Measurements from ENCODE around the gene B3GALT4. TPM values are rescaled to one million over a fixed set of nuclear protein-coding genes. Genes with fewer than 3 reads are reported as not detected.
A peak's percentile ranks its signal among the peaks of the same experiment; 100 is the strongest.

Gene B3GALT4
- total RNA-seq, 1 donor from 2014 or later = 6.5 TPM

DNA sequence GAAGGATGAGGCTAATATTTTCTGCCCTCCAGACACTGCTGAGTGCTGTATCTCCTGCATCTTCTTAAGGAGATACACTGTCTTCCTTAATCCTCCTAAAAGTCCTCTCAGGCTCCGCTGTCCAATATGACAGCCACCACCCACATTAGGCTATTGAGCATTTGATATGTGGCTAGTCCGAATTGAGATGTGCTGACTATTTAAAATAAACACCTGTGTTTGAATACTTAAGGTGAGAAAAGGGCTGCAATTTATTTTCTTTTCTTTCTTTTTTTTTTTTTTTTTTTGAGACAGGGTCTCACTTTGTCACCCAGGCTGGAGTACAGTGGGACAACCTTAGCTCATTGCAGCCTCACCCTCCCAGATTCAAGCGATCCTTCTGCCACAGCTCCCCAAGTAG lies 25.0 kb downstream of the B3GALT4 start:
- no peak for DNase-seq (ENCODE audit: low spot score)
- no peaks in the 10 kb centered on the region for H3K9me3 Mint-ChIP-seq (ENCODE audit: low read depth)
- no peaks in the 10 kb centered on the region for H3K27me3 Mint-ChIP-seq (ENCODE audit: low read depth)
- no peak overlapping the region for H3K4me3 Mint-ChIP-seq (ENCODE audit: unreplicated experiment)
- peaks cover 12% of the 10 kb centered on the region for H3K36me3 Mint-ChIP-seq (ENCODE audit: low read depth)
- H3K27ac Mint-ChIP-seq (ENCODE audit: unreplicated experiment) = no peak overlapping the region
- H3K4me1 Mint-ChIP-seq (ENCODE audit: low read depth) = peaks cover 32% of the 10 kb centered on the region
- TF ChIP-seq, protein P1, sequence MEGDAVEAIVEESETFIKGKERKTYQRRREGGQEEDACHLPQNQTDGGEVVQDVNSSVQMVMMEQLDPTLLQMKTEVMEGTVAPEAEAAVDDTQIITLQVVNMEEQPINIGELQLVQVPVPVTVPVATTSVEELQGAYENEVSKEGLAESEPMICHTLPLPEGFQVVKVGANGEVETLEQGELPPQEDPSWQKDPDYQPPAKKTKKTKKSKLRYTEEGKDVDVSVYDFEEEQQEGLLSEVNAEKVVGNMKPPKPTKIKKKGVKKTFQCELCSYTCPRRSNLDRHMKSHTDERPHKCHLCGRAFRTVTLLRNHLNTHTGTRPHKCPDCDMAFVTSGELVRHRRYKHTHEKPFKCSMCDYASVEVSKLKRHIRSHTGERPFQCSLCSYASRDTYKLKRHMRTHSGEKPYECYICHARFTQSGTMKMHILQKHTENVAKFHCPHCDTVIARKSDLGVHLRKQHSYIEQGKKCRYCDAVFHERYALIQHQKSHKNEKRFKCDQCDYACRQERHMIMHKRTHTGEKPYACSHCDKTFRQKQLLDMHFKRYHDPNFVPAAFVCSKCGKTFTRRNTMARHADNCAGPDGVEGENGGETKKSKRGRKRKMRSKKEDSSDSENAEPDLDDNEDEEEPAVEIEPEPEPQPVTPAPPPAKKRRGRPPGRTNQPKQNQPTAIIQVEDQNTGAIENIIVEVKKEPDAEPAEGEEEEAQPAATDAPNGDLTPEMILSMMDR (IDR thresholded peaks at IDR 0.05) = no peak

DNA sequence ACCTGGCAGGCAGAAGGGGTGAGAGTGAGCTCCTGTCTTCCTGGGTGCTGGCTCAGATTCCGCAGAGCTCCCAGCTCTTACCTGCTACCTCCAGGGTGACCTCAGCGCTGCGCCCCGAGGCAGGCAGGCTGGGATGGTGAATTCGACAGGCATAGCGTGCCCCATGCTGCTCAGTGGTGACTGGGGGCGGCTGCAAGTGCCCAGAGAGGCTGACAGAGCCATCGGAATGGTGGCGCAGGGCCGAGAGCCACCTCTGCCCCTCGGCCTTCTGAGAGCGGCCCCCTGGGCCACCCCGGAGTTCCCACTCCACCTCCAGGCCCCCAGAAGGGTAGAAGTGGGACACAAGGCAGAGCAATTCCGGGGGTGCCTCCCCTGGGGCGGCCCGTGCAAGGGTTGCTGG lies 27.3 kb downstream of the B3GALT4 start:
- H3K4me3 Mint-ChIP-seq (ENCODE audit: unreplicated experiment) = no peak overlapping the region
- peaks cover 12% of the 10 kb centered on the region for H3K36me3 Mint-ChIP-seq (ENCODE audit: low read depth)
- no peaks in the 10 kb centered on the region for H3K9me3 Mint-ChIP-seq (ENCODE audit: low read depth)
- H3K27ac Mint-ChIP-seq (ENCODE audit: unreplicated experiment) = no peak overlapping the region
- TF ChIP-seq, protein P1 (IDR thresholded peaks at IDR 0.05) = no peak
- DNase-seq (ENCODE audit: low spot score) = no peak
- H3K4me1 Mint-ChIP-seq (ENCODE audit: low read depth) = peaks cover 21% of the 10 kb centered on the region
- H3K27me3 Mint-ChIP-seq (ENCODE audit: low read depth) = no peaks in the 10 kb centered on the region

DNA sequence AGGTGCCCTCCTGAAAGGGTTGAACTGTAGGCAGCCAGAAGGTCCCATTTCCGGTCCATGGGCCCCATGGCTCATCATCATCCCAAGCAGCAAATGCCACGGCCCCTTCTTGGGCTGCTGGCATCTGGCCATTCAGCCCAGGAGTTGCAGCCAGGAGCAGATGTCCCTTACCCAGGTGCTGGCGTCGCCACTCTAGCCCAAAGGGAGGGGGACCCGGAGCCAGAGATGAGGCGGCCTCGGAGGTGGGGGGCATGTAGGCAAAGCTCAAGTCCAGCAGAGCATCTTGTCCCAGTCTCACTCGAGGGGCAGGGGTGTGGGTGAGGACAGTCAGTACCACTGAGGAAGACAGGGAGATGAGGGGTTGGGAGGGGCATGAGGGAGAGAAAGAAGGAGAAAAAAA lies 28.1 kb downstream of the B3GALT4 start:
- H3K4me3 Mint-ChIP-seq (ENCODE audit: unreplicated experiment) = no peak overlapping the region
- H3K27me3 Mint-ChIP-seq (ENCODE audit: low read depth) = no peaks in the 10 kb centered on the region
- no peaks in the 10 kb centered on the region for H3K9me3 Mint-ChIP-seq (ENCODE audit: low read depth)
- no peak for DNase-seq (ENCODE audit: low spot score)
- H3K4me1 Mint-ChIP-seq (ENCODE audit: low read depth) = peaks cover 17% of the 10 kb centered on the region
- H3K27ac Mint-ChIP-seq (ENCODE audit: unreplicated experiment) = no peak overlapping the region
- H3K36me3 Mint-ChIP-seq (ENCODE audit: low read depth) = peaks cover 12% of the 10 kb centered on the region
- TF ChIP-seq, protein P1 (IDR thresholded peaks at IDR 0.05) = no peak

DNA sequence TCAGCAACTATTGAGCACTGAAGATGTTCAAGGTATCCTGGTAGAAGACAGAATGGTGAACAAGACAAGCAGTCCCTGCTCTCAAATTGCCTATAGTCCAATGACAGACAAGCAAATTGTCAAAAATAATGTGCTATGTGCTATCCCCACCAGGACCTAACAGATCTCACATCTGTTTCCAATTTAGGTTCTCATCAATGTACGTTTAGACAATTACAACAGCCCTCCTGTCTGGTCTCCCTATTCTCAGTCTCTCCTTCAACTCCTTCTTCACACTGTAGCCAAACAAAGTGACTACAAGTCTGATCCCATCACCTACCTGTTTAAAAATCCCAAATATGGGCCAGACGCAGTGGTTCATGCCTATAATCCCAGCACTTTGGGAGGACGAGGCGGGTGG lies 29.4 kb downstream of the B3GALT4 start:
- Mint-ChIP-seq H3K27ac (ENCODE audit: unreplicated experiment) (peak overlapping the region; percentile 27), H3K9me3 (ENCODE audit: low read depth) (no peaks in the 10 kb centered on the region), H3K4me1 (ENCODE audit: low read depth) (peaks cover 5% of the 10 kb centered on the region), H3K36me3 (ENCODE audit: low read depth) (peaks cover 11% of the 10 kb centered on the region), H3K27me3 (ENCODE audit: low read depth) (no peaks in the 10 kb centered on the region), H3K4me3 (ENCODE audit: unreplicated experiment) (no peak overlapping the region)
- no peak for DNase-seq (ENCODE audit: low spot score)
- TF ChIP-seq, protein P1 (IDR thresholded peaks at IDR 0.05) = no peak

DNA sequence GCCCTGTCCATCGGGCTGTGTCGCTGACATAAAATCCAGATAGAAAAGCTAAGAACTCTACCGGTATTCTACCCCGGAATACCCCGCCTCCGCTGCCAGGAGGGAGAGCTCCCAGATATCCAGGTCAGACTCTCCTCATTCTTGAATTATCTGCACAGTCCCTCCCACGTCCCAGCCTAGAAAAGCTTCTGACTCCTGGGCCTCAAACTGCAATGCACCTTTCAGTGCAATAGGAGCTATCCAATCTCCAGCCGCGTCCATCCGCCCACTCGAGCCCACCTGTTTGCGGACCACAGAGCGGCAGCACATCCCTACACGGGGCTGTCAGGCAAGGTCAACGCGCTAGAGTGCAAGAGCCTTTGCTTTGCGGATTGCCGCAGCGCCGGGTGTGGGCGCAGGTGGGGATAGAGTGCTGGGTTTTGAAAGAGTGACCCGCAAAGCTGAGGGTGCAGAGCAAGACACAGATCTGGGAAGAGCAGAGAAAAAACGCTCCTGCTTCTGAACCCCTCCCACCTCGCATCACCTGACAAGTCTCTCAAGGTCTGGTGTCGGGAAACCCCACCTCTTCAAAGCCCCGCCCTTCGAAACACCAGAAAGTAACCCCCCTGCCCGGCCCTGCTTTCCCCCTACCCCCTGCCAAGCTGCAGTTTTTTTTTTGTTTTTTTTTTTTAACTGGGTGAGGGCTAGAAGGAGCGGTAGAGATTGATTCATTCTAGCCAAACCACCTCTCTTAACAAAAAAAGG lies 35.6 kb downstream of the B3GALT4 start:
- TF ChIP-seq, protein P1 (IDR thresholded peaks at IDR 0.05) = no peak
- Mint-ChIP-seq H3K36me3 (ENCODE audit: low read depth) (peaks cover 1% of the 10 kb centered on the region), H3K27ac (ENCODE audit: unreplicated experiment) (peak overlapping the region; percentile 98), H3K27me3 (ENCODE audit: low read depth) (no peaks in the 10 kb centered on the region), H3K4me1 (ENCODE audit: low read depth) (peaks cover 46% of the 10 kb centered on the region), H3K4me3 (ENCODE audit: unreplicated experiment) (peak overlapping the region; percentile 97), H3K9me3 (ENCODE audit: low read depth) (no peaks in the 10 kb centered on the region)
- no peak for DNase-seq (ENCODE audit: low spot score)
